Stimulated activated CD4-positive, alpha-beta T cell treated with anti-CD3 and anti-CD28 coated beads, Interleukin-4, amount 100 ng/mL, for 1 hour (primary cell): ENCODE data around the gene PRKG1.

Experiments used
- DNase-seq: peaks from one replicate; pipeline ENCODE4 v3.0.0-alpha.2; 2020

The PRKG1 gene

GRCh38 chr10:51077074-51077473, 2.8 kb downstream of the PRKG1 start:
- DNase-seq: no peak

DNA sequence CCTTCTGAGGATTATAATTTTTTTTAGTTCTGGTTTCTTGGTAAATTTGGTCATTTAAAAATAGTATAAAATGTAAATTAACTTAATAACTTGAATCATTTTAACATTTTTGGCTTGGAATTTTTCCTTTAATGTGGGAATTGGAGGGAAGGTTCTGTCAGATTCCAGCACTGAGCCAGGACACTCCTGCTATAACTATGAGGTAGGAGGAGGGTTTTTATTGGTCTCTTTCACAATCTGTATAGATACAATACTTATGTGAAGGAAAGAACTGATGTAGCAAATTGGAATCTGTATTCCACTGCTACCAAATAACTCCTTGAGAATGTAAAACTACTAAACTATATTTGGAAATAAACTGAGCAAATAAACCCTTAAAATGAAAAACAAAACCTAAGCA, 3.2 kb downstream of the PRKG1 start:
- DNase-seq: no peak

GRCh38 chr10:51079331-51079730, 5.0 kb downstream of the PRKG1 start:
- no peak for DNase-seq

GRCh38 chr10:51079766-51080165, 5.5 kb downstream of the PRKG1 start:
- no peak for DNase-seq

DNA sequence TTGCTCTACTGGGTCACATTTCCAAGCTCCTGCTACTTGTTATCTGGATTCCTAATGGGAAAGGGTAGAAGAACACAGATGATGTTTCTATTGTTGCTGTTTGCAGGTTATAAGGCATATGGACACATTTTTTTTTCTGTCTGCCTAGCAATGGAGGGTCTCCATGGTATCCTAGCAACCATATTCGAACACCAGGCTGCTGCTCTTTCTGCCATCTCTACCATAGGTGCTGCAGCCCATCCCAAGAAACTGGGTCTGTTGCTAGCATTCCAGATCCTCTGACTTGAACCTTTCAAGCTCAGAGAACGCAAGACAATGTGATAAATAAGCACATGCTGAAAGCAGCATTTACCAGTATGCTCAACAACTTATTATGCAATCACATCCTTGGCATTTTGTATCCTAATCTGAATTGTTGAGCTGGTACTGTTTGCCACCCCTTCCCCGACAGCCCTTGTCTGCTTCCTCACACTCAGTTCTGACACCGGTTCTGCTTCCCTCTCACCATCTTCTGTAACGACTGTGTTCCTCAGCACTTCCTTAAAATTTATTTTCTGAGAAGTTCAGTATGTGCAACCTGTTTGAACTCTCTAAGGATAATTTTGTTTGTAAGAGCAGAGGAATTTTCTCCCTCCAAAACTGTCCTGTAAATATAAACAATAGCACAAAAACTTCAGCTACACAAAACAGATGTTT, 6.2 kb downstream of the PRKG1 start:
- no peak for DNase-seq

GRCh38 chr10:51082857-51083256, 8.6 kb downstream of the PRKG1 start:
- DNase-seq: no peak

DNA sequence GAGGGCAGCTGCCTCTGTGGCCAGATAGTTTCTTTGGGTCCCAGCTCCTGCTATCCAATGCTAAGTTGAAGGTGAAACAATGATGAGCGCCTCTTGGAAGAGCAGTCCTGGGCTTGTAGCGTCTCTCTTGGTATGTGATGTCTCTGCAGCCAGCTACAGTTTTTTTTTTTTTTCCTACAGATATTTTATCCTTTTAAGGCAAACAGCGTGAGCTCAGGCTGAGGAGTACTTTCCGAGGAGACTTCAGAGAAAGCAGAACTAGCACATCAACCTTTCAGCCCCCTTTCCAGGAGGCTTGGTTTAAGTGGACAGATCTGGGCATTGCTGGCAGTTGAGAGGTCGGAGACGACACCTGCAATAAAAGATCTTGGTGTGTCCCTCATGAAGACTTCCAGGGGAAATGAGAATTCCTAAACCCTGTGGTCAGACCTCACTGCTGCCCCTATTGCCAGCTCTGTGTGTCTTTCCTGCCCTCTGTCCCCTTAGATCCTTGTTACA, 9.1 kb downstream of the PRKG1 start:
- DNase-seq: no peak

DNA sequence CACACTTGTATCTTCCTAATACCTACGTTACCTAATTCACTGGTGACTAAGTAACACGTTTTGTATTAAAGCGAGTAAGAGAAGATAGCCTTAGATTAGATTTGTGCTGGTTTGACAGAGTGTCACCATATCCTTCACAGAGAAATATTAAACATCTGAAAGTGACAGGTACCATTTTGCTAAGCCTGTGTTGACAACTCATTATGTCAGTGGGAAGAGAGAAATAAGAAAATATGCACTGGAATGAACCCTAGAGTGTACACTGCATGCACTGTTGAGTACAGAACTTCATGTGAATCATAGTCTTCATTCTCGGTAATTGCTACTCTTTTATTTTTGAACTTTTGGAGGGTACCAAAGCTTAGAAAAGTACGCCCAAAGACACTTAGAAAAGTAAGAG, 10.9 kb downstream of the PRKG1 start:
- no peak for DNase-seq

- no peak for DNase-seq
Measured at GRCh38 chr10:51086710-51087109, 12.4 kb downstream of the PRKG1 start.

- no peak for DNase-seq
Measured at GRCh38 chr10:51087114-51087513, 12.8 kb downstream of the PRKG1 start.

DNA sequence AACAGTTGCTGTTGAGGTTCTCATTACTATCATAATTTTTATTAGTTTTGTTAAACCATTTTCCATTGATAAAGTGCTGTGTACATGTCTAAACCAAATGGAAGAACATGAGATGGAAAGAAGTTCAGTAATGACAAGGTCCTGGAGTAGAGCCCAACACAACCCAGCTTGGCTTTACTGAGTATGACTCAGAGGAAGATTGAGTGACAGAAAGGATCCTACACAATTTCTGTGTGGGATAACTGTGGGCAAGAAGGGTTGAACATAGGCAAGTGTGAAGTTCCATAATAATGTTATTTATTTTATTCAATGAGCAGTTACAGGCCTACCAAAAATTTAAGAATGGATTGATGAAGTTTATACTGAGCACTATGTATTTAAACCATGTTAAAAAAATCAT, 15.9 kb downstream of the PRKG1 start:
- DNase-seq: no peak

GRCh38 chr10:51092402-51092801, 18.1 kb downstream of the PRKG1 start:
- no peak for DNase-seq

- DNase-seq: no peak
Measured at GRCh38 chr10:51095444-51095843, 21.2 kb downstream of the PRKG1 start.

DNA sequence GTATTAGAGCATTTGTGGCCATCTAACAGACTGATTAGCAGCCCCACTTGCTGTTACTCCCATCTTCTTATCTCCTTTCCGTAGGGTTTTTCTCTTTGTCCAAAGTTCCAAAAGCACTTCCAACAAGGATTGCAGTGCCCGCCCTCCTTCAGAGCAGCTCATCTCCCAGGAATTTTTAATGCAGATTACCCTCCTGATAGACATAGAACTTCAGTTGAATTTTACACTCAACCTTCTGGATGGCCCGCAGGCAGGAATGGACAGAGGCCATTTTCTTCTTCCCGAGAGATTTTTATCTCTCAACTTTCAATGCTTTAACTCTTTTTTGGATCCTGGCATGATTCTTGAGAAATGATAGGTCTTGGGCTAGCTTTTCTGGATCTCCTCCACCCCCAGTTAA, 23.3 kb downstream of the PRKG1 start:
- DNase-seq: no peak

DNA sequence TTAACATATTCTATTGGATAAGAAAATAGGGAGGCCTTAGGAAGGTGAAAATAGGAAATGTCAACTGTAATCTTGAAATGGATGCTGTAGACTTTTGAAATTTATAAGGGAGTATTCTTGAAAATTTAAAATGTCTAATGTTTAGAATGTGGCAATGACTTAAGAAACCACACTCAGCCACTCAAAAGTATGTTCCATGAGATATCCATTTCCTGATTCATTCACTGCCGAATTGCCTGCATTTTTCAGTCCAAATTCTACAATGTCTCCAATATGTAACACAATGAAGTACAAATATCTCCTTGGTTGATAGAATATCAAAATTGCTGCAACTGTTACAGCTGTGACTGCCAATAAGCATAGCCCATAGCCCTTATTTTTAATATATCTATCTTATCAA, 25.9 kb downstream of the PRKG1 start:
- DNase-seq: no peak

- DNase-seq: no peak
Measured at GRCh38 chr10:51103554-51104217, 29.4 kb downstream of the PRKG1 start.

GRCh38 chr10:51106311-51106945, 32.1 kb downstream of the PRKG1 start:
- DNase-seq: no peak

DNA sequence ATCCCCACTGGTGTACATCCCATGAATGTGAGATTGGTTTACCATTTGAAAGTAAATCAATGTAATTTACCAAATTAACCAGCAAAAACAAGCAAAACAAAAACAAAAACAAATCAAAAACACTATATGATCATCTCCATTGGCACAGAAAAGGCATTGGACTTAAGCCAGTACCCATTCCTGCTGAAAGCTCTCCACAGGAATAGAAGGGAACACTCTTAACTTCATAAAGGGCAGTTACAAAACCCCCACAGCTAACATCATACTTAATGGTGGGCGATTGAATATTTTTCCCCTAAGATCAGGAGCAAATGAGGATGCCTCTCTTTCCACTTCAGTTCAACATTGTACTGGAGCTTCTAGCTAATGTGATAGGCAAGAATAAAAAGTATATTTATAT, 34.1 kb downstream of the PRKG1 start:
- DNase-seq: no peak

- DNase-seq: no peak
Measured at GRCh38 chr10:51109801-51110533, 35.7 kb downstream of the PRKG1 start.

DNA sequence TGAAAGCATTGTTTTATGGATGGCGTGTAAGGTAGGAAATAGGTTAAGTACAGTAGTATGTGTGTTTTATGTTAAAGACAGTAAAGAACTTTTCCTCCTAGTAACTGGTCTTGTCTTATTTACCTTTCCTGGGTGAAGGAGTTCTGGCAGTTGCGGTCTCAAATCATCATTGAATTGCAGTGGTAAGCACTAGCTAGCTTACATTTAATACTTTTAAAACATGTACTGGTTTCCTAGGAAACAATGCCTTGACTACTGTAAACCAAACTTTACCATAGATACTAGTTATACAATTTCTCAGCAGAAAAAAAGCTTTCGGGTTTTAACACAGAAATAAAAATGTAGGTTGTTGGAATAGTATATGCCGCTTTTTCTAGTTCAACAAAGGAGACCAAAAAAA, 37.7 kb downstream of the PRKG1 start:
- no peak for DNase-seq

- no peak for DNase-seq
Measured at GRCh38 chr10:51113007-51113406, 38.7 kb downstream of the PRKG1 start.

GRCh38 chr10:51117053-51117660, 42.9 kb downstream of the PRKG1 start:
- no peak for DNase-seq

- no peak for DNase-seq
Measured at GRCh38 chr10:51117794-51118193, 43.5 kb downstream of the PRKG1 start.
